HEK293T (cell line): ENCODE results near the gene PDE8A.

Source experiments
- FOXK2 ChIP-seq: fragments of 450-650 bp; IDR thresholded peaks from 2 replicates; pipeline ENCODE4 v1.6.1; 2016; ENCODE audit warnings: mild to moderate bottlenecking
- LEF1 ChIP-seq: fragments of 450-650 bp; IDR thresholded peaks from 2 replicates; pipeline ENCODE4 v1.6.1; 2017; ENCODE audit warnings: mild to moderate bottlenecking, borderline replicate concordance
- TARDBP ChIP-seq: fragments of 450-650 bp; IDR thresholded peaks from 2 replicates; pipeline ENCODE4 v1.6.1; 2016
- ZNF384 ChIP-seq: fragments of 450-650 bp; IDR thresholded peaks from 2 replicates; pipeline ENCODE4 v1.6.1; 2016

- TF ChIP-seq LEF1 (no peak), FOXK2 (no peak), ZNF384 (peak; percentile 83), TARDBP (no peak)
Measured at GRCh38 chr15:85086855-85087254, 105.2 kb downstream of the PDE8A start.
